Liver (tissue), 3 donors: ENCODE data around the gene GJD3.
"Not testable (repeated sequence)": the region's sequence is repeated elsewhere in the genome, so short reads cannot be mapped to it uniquely, and the experiment has no call there.

Source experiments
- CTCF ChIP-seq: fragments of 150-350 bp; IDR thresholded peaks from 2 replicates; pipeline ENCODE4 v1.5.1; 2017; ENCODE audit warnings: improper control_type of control experiment, low read depth, low read length; ENCODE audit not compliant: missing input control
- FOXA1 ChIP-seq: IDR thresholded peaks from 2 replicates; pipeline ENCODE4 v1.6.1; 2016; ENCODE audit warnings: antibody characterized with exemption
- GABPA ChIP-seq, 2 donors: IDR thresholded peaks in 1 of 2; conservative IDR thresholded peaks in 1 of 2; 2 replicates each; pipeline ENCODE4 v1.6.1; 2016; ENCODE audit warnings: antibody characterized with exemption in 2 of 2, mild to moderate bottlenecking in 1 of 2, moderate library complexity in 1 of 2
- HNF4G ChIP-seq: IDR thresholded peaks from 2 replicates; pipeline ENCODE4 v1.6.1; 2016; ENCODE audit warnings: antibody characterized with exemption
- MAX ChIP-seq: IDR thresholded peaks from 2 replicates; pipeline ENCODE4 v1.6.1; 2016; ENCODE audit warnings: antibody characterized with exemption
- REST ChIP-seq: IDR thresholded peaks from 2 replicates; pipeline ENCODE4 v1.6.1; 2016; ENCODE audit warnings: antibody characterized with exemption, mild to moderate bottlenecking
- SP1 ChIP-seq: IDR thresholded peaks from 2 replicates; pipeline ENCODE4 v1.6.1; 2018; ENCODE audit warnings: antibody characterized with exemption, mild to moderate bottlenecking
- YY1 ChIP-seq: IDR thresholded peaks from 2 replicates; pipeline ENCODE4 v1.6.1; 2016; ENCODE audit warnings: antibody characterized with exemption, mild to moderate bottlenecking
- TF ChIP-seq, protein P1 (sequence below): IDR thresholded peaks from 2 replicates; pipeline ENCODE4 v1.6.1; 2016; ENCODE audit warnings: antibody characterized with exemption
- donor health status: healthy.
- donor health status: healthy.

- TF ChIP-seq FOXA1; CTCF; SP1; REST; YY1; MAX; HNF4G; GABPA (IDR thresholded peaks at IDR 0.05 in 1 of 2, conservative IDR thresholded peaks at IDR 0.05 in 1 of 2): not testable (repeated sequence)
- TF ChIP-seq, protein P1, sequence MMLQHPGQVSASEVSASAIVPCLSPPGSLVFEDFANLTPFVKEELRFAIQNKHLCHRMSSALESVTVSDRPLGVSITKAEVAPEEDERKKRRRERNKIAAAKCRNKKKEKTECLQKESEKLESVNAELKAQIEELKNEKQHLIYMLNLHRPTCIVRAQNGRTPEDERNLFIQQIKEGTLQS, result not testable (repeated sequence)
Measured at GRCh38 chr17:40386555-40386954, 22.0 kb upstream of the GJD3 start.
